Nephron (organoid): ENCODE measurements around the gene UBA52.
"Not testable (repeated sequence)": the region's sequence is repeated elsewhere in the genome, so short reads cannot be mapped to it uniquely, and the experiment has no call there.

Source experiments
- H3K27ac Mint-ChIP-seq, 3 experiments: 2 replicates each; pipeline ENCODE4 v1.8.0; 2020; ENCODE audit warnings: mixed read lengths in 3 of 3, mild to moderate bottlenecking in 2 of 3, moderate library complexity in 1 of 3
- H3K27me3 Mint-ChIP-seq: 2 replicates; pipeline ENCODE4 v1.8.0; 2021; ENCODE audit warnings: low read depth, mild to moderate bottlenecking, moderate library complexity, mixed read lengths
- H3K36me3 Mint-ChIP-seq: 2 replicates; pipeline ENCODE4 v1.8.0; 2020; ENCODE audit warnings: low read depth, mixed read lengths
- H3K4me1 Mint-ChIP-seq: 2 replicates; pipeline ENCODE4 v1.8.0; 2020; ENCODE audit warnings: mixed read lengths
- H3K4me3 Mint-ChIP-seq, 3 experiments: 2 replicates each; pipeline ENCODE4 v1.8.0; 2020; ENCODE audit warnings: mild to moderate bottlenecking in 3 of 3, mixed read lengths in 3 of 3, moderate library complexity in 2 of 3
- H3K9me3 Mint-ChIP-seq: 2 replicates; pipeline ENCODE4 v1.8.0; 2020; ENCODE audit warnings: mixed read lengths
- TF ChIP-seq, protein P1 (sequence below), 3 experiments: fragments of 200-600 bp; sonication (generic); IDR thresholded peaks; one replicate each; pipeline ENCODE4 v1.5.0; 2021; ENCODE audit warnings: antibody characterized with exemption in 3 of 3; ENCODE audit not compliant: unreplicated experiment in 3 of 3

UBA52 gene

DNA sequence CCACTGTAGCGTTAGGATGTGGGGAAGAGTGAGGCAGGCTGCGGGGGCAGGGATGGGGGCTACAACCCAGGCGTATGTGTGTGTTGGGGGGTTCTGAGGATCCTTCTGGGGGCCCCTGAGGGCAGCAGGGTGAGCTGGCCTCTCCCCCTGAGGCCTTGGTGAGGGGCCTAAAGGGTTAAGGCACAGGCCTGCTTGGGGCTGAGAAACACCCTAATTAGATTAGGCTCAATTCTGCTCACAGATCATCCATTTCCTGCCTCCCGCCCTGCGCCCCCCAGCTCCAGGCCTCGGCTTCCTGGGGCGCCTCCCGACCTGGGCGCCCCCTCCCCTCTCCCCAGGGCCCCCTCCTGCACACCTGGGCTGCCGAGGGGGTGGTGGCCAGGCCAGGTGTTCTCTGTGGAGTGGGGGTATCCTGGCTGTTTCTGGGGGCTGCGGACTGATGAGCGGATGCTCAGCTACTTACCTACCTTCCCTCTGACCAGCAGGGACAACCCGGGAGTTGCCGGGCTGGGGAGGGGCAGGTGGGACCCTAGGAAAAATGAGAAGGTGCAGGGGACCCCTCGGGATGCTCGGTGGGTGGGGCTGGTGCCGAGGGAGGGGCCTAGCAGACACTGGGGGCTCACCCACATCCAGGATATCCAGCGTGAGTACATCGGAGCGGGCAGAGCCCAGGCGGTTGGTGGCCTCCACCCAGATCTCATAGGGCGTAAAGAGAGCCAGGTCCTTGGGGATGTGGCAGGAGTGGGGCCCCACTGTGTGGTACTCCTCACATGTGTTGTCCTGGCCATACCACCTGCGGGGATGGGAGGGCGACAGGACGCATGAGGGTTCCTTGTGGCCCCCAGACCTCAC is 26.4 kb downstream of the UBA52 start:
- Mint-ChIP-seq H3K9me3 (no peaks in the 10 kb centered on the region), H3K4me3 (no peak overlapping the region), H3K36me3 (no peaks in the 10 kb centered on the region), H3K27me3 (peaks cover 65% of the 10 kb centered on the region), H3K27ac (no peak overlapping the region), H3K4me1 (peaks cover 18% of the 10 kb centered on the region)
- TF ChIP-seq, protein P1, sequence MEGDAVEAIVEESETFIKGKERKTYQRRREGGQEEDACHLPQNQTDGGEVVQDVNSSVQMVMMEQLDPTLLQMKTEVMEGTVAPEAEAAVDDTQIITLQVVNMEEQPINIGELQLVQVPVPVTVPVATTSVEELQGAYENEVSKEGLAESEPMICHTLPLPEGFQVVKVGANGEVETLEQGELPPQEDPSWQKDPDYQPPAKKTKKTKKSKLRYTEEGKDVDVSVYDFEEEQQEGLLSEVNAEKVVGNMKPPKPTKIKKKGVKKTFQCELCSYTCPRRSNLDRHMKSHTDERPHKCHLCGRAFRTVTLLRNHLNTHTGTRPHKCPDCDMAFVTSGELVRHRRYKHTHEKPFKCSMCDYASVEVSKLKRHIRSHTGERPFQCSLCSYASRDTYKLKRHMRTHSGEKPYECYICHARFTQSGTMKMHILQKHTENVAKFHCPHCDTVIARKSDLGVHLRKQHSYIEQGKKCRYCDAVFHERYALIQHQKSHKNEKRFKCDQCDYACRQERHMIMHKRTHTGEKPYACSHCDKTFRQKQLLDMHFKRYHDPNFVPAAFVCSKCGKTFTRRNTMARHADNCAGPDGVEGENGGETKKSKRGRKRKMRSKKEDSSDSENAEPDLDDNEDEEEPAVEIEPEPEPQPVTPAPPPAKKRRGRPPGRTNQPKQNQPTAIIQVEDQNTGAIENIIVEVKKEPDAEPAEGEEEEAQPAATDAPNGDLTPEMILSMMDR (IDR thresholded peaks at IDR 0.05; ENCODE audit: unreplicated experiment in 3 of 3): no peak

DNA sequence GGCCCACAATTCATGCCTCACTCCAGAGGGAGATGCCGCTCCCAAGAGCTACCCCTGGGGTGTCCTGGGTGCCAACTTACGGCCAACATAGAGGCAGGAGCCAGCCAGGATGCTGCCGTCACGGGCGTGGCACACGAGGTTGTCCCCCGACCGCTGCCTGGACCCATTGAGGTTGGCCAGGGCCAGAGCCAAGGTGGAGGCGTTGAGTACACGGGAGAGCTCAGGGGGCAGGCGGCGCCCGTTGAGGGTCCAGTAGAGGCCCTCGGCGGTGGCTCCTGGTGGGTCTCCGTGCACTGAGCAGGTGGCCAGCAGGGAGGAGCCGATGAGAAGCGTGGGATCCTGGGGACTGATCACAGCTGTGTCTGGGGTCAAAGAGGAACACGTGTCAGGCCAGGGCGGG is 27.8 kb downstream of the UBA52 start:
- peaks cover 75% of the 10 kb centered on the region for H3K27me3 Mint-ChIP-seq
- no peak overlapping the region for H3K4me3 Mint-ChIP-seq
- no peak overlapping the region for H3K27ac Mint-ChIP-seq
- H3K9me3 Mint-ChIP-seq: no peaks in the 10 kb centered on the region
- no peaks in the 10 kb centered on the region for H3K36me3 Mint-ChIP-seq
- H3K4me1 Mint-ChIP-seq: peaks cover 17% of the 10 kb centered on the region
- TF ChIP-seq, protein P1 (IDR thresholded peaks at IDR 0.05; ENCODE audit: unreplicated experiment in 3 of 3): no peak

DNA sequence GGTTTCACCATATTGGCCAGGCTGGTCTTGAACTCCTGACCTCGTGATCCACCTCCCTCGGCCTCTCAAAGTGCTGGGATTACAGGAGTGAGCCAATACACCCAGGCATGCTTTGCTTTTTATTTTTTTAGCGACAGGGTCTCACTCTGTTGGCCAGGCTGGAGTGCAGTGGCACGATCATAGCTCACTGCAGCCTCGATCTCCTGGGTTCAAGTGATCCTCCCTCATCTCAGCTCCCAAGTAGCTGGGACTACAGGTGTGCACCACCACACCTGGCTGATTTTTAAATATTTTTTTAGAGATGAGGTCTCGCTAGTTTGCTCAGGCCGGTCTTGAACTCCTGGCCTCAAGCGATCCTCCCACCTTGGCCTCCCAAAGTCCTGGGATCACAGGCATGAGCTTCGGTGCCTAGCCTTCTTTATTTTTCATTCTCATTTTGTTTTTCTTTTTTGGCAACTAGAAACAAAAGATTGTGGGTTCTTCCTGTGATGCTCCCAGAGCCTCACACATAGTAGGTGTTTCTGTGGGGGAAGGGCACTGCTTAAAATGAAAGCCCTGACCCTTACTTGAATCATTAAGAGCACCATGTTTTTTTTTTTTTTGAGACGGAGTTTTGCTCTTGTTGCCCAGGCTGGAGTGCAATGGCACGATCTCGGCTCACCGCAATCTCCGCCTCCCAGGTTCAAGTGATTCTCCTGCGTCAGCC is 29.2 kb downstream of the UBA52 start:
- H3K27ac Mint-ChIP-seq, H3K9me3 Mint-ChIP-seq, H3K36me3 Mint-ChIP-seq, H3K4me3 Mint-ChIP-seq: not testable (repeated sequence)
- peaks cover 12% of the 10 kb centered on the region for H3K4me1 Mint-ChIP-seq
- H3K27me3 Mint-ChIP-seq: peaks cover 79% of the 10 kb centered on the region

DNA sequence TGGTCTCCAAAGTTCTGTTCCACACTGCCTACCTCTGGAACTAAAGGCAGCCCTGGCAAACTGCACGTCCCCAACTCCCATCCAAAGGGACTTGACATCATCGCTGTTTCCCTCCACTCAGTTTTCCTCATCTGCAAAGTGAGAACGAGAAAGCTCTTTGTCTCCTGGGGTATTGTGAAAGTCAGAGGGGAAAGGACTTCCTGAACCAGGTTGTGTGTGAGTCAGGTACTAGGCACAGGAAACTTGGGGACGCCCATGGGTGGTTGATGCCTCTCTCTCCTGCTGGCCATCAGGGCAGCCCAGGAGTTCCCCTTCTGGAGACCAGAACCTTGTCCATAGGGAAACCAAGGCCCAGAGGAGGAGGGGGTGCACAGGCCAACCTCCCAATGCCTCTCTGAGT is 30.2 kb downstream of the UBA52 start:
- Mint-ChIP-seq H3K4me3 (no peak overlapping the region), H3K27me3 (peaks cover 73% of the 10 kb centered on the region), H3K9me3 (no peaks in the 10 kb centered on the region), H3K36me3 (no peaks in the 10 kb centered on the region), H3K4me1 (peaks cover 12% of the 10 kb centered on the region), H3K27ac (no peak overlapping the region)
- TF ChIP-seq, protein P1 (IDR thresholded peaks at IDR 0.05; ENCODE audit: unreplicated experiment in 3 of 3): no peak

DNA sequence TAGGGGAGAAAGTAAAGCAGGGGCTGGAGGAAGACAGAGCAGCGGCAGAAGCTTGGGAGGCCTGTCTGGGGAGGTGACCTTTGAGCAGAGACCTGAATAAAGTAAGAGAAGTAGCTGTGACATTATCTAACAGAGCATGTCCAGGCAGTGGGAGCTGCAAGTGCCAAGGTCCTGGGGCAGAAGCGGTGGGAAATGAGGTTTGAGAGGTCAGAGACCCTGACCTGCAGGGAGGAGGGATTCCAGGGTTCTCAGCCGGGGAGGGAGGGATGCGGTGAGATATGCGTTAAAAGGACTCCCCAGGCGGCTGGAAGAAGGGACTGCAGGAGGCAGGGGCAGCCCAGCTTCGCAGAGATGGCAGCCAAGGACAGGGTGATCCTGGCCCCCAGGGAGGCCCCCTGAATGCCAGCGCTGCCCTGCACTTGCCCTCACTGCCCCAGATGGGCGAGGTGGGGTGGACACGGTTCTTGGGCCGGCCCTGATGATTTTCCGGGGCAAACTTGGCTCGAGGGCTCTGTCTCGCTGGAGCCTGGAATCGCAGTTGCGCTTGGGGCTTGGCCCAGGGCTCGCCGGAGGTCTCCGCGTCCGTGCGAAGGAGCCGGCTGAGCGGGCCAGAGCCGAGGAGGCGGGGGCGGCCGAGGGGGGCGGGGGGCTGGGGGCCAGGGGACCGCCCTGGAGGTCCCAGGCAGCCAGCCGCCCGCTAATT is 31.7 kb downstream of the UBA52 start:
- Mint-ChIP-seq H3K4me1 (peaks cover 14% of the 10 kb centered on the region), H3K27me3 (peaks cover 84% of the 10 kb centered on the region), H3K4me3 (peak overlapping the region; percentile 8 to 55 (median 43)), H3K9me3 (no peaks in the 10 kb centered on the region), H3K27ac (no peak overlapping the region), H3K36me3 (no peaks in the 10 kb centered on the region)
- TF ChIP-seq, protein P1 (IDR thresholded peaks at IDR 0.05; ENCODE audit: unreplicated experiment in 3 of 3): peak in 2 of 3 experiments; percentile 28 to 36
